WERI-Rb-1 (cell line): ENCODE data around the gene DNAH9.

ENCODE experiments used
- DNase-seq: peaks from one replicate; pipeline ENCODE4 v3.0.0-alpha.2; 2020
- H3K27ac ChIP-seq: fragments of 250-450 bp; sonication (Bioruptor Pico); 2 replicates; pipeline ENCODE4 v1.5.1; 2020; ENCODE audit warnings: mild to moderate bottlenecking, moderate library complexity
- H3K27me3 ChIP-seq: fragments of 250-450 bp; sonication (Bioruptor Pico); 2 replicates; pipeline ENCODE4 v1.5.1; 2021; ENCODE audit warnings: mild to moderate bottlenecking, low read depth, moderate library complexity; ENCODE audit not compliant: insufficient read depth, severe bottlenecking
- H3K36me3 ChIP-seq: fragments of 250-450 bp; sonication (Bioruptor Pico); 2 replicates; pipeline ENCODE4 v1.5.1; 2020; ENCODE audit warnings: mild to moderate bottlenecking, moderate library complexity
- H3K4me3 ChIP-seq: 2 replicates; pipeline ENCODE4 v1.5.1; 2011; ENCODE audit warnings: low read depth, mild to moderate bottlenecking, control low read depth, low read length
- H3K9me3 ChIP-seq: fragments of 250-450 bp; sonication (Bioruptor Pico); 2 replicates; pipeline ENCODE4 v1.5.1; 2021; ENCODE audit warnings: mild to moderate bottlenecking, moderate library complexity; ENCODE audit not compliant: severe bottlenecking
- TF ChIP-seq, protein P1 (sequence below): IDR thresholded peaks from 2 replicates; pipeline ENCODE4 v1.5.1; 2011; ENCODE audit warnings: low read depth, mild to moderate bottlenecking, control low read depth, inconsistent platforms, low read length

The DNAH9 gene

GRCh38 chr17:11628374-11628773, 30.1 kb downstream of the DNAH9 start:
- H3K4me3 ChIP-seq: no peak overlapping the region
- TF ChIP-seq, protein P1, sequence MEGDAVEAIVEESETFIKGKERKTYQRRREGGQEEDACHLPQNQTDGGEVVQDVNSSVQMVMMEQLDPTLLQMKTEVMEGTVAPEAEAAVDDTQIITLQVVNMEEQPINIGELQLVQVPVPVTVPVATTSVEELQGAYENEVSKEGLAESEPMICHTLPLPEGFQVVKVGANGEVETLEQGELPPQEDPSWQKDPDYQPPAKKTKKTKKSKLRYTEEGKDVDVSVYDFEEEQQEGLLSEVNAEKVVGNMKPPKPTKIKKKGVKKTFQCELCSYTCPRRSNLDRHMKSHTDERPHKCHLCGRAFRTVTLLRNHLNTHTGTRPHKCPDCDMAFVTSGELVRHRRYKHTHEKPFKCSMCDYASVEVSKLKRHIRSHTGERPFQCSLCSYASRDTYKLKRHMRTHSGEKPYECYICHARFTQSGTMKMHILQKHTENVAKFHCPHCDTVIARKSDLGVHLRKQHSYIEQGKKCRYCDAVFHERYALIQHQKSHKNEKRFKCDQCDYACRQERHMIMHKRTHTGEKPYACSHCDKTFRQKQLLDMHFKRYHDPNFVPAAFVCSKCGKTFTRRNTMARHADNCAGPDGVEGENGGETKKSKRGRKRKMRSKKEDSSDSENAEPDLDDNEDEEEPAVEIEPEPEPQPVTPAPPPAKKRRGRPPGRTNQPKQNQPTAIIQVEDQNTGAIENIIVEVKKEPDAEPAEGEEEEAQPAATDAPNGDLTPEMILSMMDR: peak; percentile 71
- no peaks in the 10 kb centered on the region for H3K9me3 ChIP-seq
- no peaks in the 10 kb centered on the region for H3K27me3 ChIP-seq
- H3K36me3 ChIP-seq: no peaks in the 10 kb centered on the region
- DNase-seq: peak; percentile 48
- no peak overlapping the region for H3K27ac ChIP-seq

DNA sequence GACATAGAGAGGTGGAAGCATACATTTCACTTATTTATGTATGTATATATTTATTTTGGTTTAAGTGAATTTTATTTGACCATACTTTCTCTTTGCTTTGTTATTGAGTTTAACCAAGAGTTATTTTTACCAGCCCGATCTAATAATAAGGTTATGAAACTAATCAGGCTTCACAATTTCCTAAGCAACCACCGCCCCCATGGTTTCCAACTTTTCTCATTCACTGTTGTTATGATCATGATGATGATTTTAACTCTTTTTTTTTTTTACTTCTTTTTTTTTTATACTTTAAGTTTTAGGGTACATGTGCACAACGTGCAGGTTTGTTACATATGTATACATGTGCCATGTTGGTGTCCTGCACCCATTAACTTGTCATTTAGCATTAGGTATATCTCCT, 30.6 kb downstream of the DNAH9 start:
- Histone ChIP-seq H3K27me3 (peaks cover 2% of the 10 kb centered on the region), H3K9me3 (no peaks in the 10 kb centered on the region), H3K4me3 (no peak overlapping the region), H3K27ac (no peak overlapping the region), H3K36me3 (no peaks in the 10 kb centered on the region)
- TF ChIP-seq, protein P1: no peak
- DNase-seq: no peak

GRCh38 chr17:11636771-11637170, 38.5 kb downstream of the DNAH9 start:
- TF ChIP-seq, protein P1: no peak

DNA sequence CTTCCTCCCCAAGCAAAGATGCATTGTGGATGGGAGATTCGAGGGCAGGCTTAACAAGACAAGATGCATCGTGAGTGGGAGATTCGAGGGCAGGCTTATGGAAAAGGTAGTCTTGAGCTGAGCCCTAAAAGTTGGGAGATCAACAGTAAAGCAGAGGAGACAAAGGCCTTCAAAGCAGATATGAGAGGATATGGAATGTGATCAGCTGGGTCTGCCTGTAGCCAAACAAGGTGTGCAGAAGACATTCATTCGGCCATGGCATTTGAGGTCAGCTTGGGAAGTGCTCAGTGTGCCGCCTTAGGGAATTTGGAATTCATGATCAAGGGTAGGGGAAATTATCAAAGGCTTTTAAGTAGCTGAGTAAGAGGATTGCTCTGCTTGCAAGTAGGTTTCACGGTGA, 39.5 kb downstream of the DNAH9 start:
- TF ChIP-seq, protein P1: no peak
- no peaks in the 10 kb centered on the region for H3K36me3 ChIP-seq
- H3K4me3 ChIP-seq: no peak overlapping the region
- DNase-seq: peak; percentile 53
- no peaks in the 10 kb centered on the region for H3K9me3 ChIP-seq
- H3K27ac ChIP-seq: no peak overlapping the region
- H3K27me3 ChIP-seq: peaks cover 2% of the 10 kb centered on the region

More at GRCh38 chr17:11636771-11637170, 38.5 kb downstream of the DNAH9 start:
- peaks cover 2% of the 10 kb centered on the region for H3K27me3 ChIP-seq
- H3K36me3 ChIP-seq: no peaks in the 10 kb centered on the region
- H3K4me3 ChIP-seq: no peak overlapping the region
- H3K9me3 ChIP-seq: no peaks in the 10 kb centered on the region
- H3K27ac ChIP-seq: no peak overlapping the region
- DNase-seq: no peak

- no peak overlapping the region for H3K4me3 ChIP-seq
- no peaks in the 10 kb centered on the region for H3K36me3 ChIP-seq
- no peak for DNase-seq
- TF ChIP-seq, protein P1: no peak
- H3K9me3 ChIP-seq: no peaks in the 10 kb centered on the region
- no peaks in the 10 kb centered on the region for H3K27me3 ChIP-seq
- no peak overlapping the region for H3K27ac ChIP-seq
These were observed 40.5 kb downstream of the DNAH9 start for GRCh38 chr17:11638700-11639265.
